Fibroblast of upper back skin (primary cell): ENCODE data around the gene NXF1.
"Not testable (repeated sequence)": the region's sequence is repeated elsewhere in the genome, so short reads cannot be mapped to it uniquely, and the experiment has no call there.

Source experiments
- DNase-seq: peaks from one replicate; pipeline ENCODE4 v3.0.0-alpha.2; 2013

Gene NXF1

GRCh38 chr11:62805076-62805892 is at the start of gene NXF1:
TSS of gene NXF1 (minus strand) at chr11:62805440. CDS start at chr11:62805356, 84 bp downstream.
- peak; percentile 91 for DNase-seq

- DNase-seq, result no peak
Measured at GRCh38 chr11:62854013-62854824, 49.0 kb upstream of the NXF1 start.

GRCh38 chr11:62853279-62853965 is 48.2 kb upstream of the NXF1 start:
- DNase-seq, result no peak

- no peak for DNase-seq
Measured at GRCh38 chr11:62852523-62853188, 47.4 kb upstream of the NXF1 start.

GRCh38 chr11:62851807-62852522 is 46.7 kb upstream of the NXF1 start:
- no peak for DNase-seq

GRCh38 chr11:62850911-62851806 is 45.9 kb upstream of the NXF1 start:
- DNase-seq, result no peak

- DNase-seq, result no peak
Measured at GRCh38 chr11:62847767-62848314, 42.6 kb upstream of the NXF1 start.

- DNase-seq, result no peak
Measured at GRCh38 chr11:62846177-62846576, 40.9 kb upstream of the NXF1 start.

- no peak for DNase-seq
Measured at GRCh38 chr11:62844154-62844553, 38.9 kb upstream of the NXF1 start.

- peak; percentile 66 for DNase-seq
Measured at GRCh38 chr11:62843466-62843865, 38.2 kb upstream of the NXF1 start.

- DNase-seq, result not testable (repeated sequence)
Measured at GRCh38 chr11:62842891-62843290, 37.7 kb upstream of the NXF1 start.

- DNase-seq, result no peak
Measured at GRCh38 chr11:62842171-62842741, 37.0 kb upstream of the NXF1 start.

GRCh38 chr11:62841361-62842170 is 36.3 kb upstream of the NXF1 start:
- DNase-seq, result peak; percentile 100

- not testable (repeated sequence) for DNase-seq
Measured at GRCh38 chr11:62840721-62841360, 35.6 kb upstream of the NXF1 start.

GRCh38 chr11:62839050-62839945 is 34.1 kb upstream of the NXF1 start, which contains the start of gene WDR74:
TSS of gene WDR74 (minus strand) at chr11:62839590. CDS start at chr11:62839570, 20 bp downstream.
- DNase-seq, result peak; percentile 92

GRCh38 chr11:62835336-62835735 is 30.1 kb upstream of the NXF1 start:
- no peak for DNase-seq
